ENCODE results near the gene IFRD2.
"Not testable (repeated sequence)": the region's sequence is repeated elsewhere in the genome, so short reads cannot be mapped to it uniquely, and the experiment has no call there.

IFRD2 gene

DNA sequence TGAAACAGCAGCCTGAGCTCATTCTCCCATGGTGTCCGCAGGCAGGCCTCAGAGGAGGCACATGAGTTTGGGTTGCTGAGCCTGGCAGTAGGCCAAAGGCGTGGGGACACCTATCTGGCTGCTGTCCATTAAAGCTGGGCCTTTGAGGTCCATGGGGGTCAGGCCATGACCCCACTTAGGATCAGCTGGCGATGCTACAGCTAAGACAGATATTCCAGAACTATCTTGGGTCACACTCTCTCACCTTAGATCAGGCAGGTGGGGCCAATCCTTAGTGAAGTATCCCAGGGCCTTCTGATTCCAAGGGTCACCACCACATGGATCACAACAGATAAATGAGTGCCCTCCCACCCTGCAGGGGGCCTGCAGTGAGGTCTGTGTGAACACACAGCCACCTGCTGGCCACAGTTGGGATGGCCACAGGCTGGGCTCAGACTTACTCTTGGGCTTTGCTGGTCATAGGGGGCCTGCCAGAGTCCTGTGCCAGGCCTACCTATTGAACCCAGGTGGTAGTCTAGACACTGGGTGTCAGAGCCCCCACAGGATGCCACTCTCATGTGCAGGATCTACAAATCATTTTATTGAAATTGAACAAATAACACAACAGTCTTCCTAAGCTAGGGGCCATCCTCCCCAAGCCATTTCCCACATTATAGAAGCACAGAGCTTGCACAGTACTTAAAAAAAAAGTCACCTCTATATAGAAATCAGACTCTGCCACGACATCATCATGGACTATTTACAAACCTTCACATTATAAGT lies 32.3 kb upstream of the IFRD2 start:
- DNase-seq: peak; percentile 19

- no peak for DNase-seq
Observed at GRCh38 chr3:50323614-50324199, 31.5 kb upstream of the IFRD2 start.

GRCh38 chr3:50323092-50323600 lies 30.9 kb upstream of the IFRD2 start:
- no peak for DNase-seq

DNA sequence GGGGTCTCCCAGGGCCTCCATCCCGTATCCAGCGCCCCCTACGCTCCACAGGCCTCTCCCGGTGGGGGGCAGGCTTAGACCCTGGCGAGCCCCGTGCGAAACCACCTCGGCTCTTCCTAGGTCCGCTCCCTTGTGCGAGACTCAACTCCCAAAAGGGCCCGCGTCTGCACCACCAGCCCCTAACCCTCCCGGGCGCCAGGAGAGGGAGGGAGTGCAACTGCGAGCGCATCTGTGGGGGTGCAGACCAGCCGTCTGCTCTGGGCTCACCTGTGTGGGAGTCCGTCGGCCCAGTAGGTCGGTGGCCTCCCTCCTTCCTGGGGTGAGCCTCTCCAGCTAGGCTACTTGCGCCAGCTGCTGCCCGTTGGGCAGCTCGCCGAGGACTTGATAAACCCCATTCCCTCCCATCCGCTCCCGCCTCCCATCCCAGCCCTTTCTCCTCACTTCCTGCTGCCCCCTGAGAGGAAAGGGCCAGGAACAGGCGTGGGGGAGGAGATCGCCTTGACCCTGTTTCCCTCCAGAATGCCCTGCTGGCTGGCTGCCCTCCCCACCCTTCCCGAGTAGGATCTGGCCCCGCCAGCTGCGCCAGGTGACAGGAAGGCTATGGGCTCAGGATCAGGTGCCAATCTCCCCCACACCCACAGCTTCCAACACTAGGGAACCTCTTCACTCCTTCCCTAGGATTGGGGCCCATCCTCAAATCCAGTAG lies 30.3 kb upstream of the IFRD2 start, which contains the start of gene HYAL2:
TSS of gene HYAL2 (minus strand) at position 360 of the 706 bp plus-strand sequence. CDS start 2,256 bp downstream, outside the sequence.
- no peak for DNase-seq

DNA sequence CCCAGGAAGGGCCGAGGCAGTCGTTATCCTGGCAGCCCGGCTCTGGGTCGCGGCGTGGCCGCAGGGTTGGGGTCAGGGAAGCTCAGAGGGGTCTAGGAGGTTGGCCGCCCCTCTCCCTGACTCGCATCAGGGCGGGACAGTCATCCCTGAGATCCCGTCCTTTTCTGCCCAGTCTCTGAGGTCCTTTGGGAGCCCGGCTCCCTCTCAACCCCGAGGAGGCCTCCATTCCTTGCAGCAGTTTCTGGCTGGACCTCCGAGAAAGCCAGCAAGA lies 29.8 kb upstream of the IFRD2 start:
- no peak for DNase-seq

DNA sequence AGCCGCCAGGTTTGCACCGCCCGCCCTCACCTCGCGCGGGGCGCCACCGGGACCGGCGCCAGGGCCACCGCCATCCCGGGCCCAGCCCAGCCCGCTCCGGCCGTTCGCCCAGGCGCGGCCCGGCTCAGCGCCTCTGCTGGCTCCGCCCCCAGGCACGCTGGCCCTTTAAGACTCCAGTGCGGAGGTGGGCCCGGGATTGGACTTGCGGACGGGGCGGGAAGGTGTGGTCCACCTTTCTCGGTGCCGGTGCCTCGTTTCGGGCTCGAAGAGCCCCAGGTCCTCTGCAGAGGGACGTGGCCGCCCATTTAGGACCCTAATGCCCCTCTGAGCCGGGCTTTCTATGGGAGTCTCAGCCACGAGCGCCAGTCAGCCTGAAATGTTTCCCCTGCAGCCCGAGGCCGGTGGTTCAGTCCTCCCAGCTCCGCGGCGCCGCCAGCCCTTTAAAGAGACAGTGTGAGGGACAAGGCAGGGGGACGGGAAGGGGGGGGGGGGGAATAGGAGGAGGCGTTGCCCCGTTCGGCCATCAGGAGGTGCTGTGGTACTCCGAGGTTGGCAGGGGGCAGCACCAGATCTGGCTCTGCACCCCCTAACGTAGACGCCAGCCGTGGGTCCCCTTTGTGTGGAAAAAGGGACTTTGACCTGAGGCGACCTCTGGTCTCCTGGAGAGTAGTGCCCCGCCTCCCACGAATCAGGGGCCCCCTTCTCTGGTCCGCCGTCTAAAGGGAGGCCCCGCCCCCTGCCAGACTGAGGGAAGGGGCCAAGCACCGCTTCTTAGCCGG lies 29.3 kb upstream of the IFRD2 start:
- DNase-seq: peak; percentile 9

GRCh38 chr3:50320853-50321335 lies 28.7 kb upstream of the IFRD2 start:
- no peak for DNase-seq

GRCh38 chr3:50319894-50320625 lies 27.8 kb upstream of the IFRD2 start:
- no peak for DNase-seq

DNA sequence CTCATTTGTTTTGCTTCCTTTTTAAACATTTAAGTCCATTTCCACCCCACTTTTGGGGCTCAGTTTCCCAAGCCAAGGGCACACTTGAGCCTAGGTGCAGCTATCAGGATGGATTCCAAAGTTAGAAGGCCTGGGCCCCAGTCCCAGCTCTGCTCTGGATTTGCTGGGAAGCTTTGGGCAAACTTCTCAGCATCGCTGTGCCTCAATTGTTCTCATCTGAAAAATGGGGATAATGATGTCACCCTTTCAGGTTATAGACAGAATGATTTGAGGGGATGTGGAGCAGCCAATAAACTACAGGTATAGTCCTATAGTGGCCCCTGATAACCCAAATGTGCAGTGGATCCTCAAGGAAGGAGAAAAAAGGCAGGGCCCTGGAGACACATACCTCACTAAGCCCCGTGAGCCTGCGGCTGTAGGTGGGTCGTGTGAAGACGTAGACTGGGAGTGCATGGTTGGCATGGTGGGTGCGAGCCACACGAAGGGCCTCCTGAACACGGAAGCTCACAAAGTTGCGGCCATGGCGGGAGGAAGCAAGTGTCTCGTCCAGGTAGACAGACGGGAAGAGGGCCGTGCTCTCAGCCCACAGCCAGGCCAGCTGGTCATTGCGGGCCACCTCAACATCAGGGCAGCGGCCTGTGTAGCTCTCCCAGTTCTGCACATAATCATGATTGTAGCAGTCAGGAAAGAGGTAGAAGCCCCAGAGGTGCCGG lies 27.1 kb upstream of the IFRD2 start:
- no peak for DNase-seq

DNA sequence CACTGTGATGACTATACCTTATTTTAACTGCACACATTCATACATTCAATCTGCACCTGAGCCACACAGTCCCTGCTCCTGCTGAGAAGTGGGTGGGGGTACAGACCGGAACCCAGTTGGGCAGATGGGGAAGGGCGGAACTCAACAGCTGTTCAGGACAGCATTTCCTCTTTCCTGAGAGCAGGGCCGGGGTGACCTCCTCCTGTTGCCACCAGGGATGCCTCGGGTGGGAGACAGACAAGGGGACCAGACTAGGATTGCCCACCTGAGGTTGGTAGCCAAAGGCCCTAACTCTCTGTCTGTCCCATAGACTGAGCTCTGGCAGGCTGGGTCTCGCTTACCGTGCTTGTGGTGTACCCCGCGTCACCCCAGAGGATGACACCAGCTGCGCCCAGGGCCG lies 26.4 kb upstream of the IFRD2 start:
- DNase-seq: no peak

GRCh38 chr3:50318163-50318562 lies 25.9 kb upstream of the IFRD2 start:
- no peak for DNase-seq

- DNase-seq: no peak
Observed at GRCh38 chr3:50317300-50317699, 25.1 kb upstream of the IFRD2 start.

DNA sequence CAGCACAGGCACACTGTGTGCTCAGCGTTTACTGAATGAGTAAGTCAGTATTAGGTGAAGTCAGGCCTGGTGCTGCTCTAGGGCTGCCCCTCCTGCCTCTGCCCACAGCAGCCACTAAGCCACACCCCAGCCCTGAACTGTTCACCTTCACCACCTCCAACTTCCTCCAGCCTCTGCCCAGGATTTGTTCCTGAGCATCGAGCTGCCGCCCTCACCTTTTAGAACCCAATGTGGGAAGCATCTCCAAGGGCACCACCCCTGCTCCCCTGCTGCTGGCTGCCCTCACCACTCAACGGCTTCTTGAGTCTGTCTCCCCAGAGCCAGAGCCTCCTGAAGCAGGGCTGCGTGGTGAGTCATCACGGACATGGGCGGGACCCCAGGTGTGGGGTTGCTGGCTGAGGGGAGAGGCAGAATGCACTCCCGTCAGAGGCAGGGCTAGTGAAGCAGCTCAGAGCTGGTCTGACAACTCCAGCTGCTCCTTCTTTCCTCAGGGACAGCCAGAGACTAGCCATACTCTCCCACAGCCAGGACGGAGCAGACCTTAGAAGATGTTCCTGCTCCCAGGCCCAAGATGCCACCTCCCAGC lies 24.5 kb upstream of the IFRD2 start:
- no peak for DNase-seq

DNA sequence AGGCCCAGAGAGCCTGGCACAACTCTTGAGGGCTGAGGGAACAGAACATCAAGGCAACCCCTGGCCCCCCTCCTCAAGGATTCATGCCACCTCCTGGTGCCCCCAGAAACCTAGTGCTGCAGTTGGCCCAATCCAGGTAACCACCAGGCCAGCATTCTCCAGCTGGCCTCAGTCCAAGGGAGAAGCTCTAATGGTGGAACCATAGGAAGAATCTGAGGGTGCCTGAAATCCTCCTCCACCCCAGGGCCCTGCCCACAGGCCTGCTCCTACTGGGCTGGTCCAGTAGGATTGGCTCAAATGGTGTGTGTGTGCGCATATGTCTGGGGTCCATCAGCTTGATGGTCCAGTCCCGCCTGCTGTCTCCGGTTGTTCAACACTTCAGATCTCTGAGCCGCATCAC lies 22.6 kb upstream of the IFRD2 start:
- no peak for DNase-seq

GRCh38 chr3:50314342-50314741 lies 22.1 kb upstream of the IFRD2 start:
- no peak for DNase-seq

DNA sequence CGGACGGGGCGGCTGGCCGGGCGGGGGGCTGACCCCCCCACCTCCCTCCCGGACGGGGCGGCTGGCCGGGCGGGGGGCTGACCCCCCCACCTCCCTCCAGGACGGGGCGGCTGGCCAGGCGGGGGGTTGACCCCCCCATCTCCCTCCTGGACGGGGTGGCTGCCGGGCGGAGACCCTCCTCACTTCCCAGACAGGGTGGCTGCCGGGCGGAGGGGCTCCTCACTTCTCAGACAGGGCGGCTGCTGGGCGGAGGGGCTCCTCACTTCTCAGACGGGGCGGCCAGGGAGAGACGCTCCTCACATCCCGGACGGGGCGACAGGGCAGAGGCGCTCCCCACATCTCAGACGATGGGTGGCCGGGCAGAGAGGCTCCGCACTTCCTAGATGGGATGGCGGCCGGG lies 19.8 kb upstream of the IFRD2 start:
- not testable (repeated sequence) for DNase-seq

GRCh38 chr3:50304601-50305000 lies 12.4 kb upstream of the IFRD2 start:
- DNase-seq: no peak

DNA sequence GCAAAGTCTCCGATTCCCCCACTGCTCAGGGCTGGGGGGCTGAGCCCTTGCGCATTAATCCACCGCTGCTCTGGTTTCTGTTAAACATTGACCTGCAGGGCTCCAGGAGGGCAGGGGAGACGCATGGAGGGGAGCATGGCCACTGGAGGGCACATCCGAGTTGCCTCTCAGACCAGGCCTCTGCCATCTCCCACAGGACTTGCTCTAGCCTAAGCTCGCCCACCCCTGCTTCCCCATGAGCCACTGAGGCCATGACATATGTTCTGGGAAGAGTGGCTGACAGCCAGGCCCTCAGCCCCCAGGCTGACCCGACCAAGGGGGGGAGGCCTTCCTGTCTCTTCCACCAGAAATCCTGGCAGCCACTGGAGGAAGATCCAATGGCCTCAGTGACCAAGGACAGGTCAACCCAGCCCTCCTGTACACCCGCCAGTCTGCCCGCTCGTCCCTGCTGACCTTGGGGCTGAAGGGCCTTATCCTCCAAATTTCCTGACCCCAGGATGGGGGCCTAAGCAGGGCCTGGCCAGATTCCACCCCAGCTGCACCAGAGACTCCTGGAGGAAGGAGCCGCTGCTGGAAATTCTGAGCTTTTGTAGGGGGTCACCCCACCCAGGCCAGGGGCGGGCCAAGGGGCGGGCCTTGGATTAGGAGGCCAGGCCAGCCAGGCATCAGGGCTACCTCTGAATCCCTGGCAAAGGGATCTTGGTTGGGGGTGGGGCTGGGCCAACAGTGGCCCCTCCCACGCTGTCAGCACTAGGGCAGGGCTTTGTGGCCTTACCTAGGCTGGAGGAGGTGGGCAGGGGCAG lies 11.0 kb upstream of the IFRD2 start, which contains the start of gene HYAL1:
TSS of gene HYAL1 (minus strand) at position 562 of the 803 bp plus-strand sequence. CDS start 618 bp downstream, outside the sequence.
- no peak for DNase-seq

GRCh38 chr3:50302095-50303012 lies 10.1 kb upstream of the IFRD2 start:
- DNase-seq: no peak
